Measurements from ENCODE around the gene BABAM2.

BABAM2 gene

DNA sequence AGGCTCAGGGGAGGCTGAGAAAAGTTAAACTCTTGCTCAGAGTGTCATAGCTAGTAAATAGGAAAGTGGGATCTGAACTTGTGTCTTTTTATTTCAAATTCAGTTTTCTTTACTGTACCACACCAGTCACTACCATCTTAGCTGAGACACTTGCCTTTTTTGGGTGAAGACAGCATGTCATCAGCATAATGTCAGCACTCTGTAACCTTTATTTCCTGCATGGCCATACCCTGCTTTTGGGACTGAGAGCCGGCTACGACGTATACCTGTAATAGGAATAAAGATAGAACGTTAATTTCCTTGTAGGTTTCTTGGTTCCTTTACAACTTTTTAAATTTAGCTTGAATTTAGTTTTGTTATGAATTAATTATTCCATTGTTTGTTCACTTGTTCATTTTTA, 202.8 kb downstream of the BABAM2 start:
- no peak overlapping the region for H3K4me3 ChIP-seq (ENCODE audit: low read depth, low read length)
- DNase-seq (ENCODE audit: low read depth) = no peak
- TF ChIP-seq, protein P1, sequence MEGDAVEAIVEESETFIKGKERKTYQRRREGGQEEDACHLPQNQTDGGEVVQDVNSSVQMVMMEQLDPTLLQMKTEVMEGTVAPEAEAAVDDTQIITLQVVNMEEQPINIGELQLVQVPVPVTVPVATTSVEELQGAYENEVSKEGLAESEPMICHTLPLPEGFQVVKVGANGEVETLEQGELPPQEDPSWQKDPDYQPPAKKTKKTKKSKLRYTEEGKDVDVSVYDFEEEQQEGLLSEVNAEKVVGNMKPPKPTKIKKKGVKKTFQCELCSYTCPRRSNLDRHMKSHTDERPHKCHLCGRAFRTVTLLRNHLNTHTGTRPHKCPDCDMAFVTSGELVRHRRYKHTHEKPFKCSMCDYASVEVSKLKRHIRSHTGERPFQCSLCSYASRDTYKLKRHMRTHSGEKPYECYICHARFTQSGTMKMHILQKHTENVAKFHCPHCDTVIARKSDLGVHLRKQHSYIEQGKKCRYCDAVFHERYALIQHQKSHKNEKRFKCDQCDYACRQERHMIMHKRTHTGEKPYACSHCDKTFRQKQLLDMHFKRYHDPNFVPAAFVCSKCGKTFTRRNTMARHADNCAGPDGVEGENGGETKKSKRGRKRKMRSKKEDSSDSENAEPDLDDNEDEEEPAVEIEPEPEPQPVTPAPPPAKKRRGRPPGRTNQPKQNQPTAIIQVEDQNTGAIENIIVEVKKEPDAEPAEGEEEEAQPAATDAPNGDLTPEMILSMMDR (IDR thresholded peaks at IDR 0.05; ENCODE audit: low read depth, low read length, missing control alignments) = no peak
- in situ Hi-C loops (cut with HindIII; ENCODE audit: low sequenced_read_pairs) = no loop called here

DNA sequence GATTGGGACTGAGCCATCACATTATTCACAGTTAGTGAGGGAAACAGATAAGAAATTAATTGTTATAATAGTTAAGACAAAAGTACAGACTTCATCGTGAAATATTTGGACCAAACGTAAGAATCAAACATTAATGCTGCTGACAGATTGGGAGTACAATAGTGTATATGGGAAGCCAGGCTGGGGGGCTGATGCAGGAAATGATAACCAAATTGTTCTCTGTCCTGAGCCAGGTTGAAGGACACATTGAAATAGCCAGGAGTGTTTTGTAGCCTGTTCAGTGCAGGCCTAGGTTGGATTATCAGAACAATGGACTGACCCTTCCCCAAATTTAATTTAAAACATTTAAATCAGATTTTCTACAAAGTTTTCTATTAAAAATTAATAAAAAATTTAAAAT, 203.2 kb downstream of the BABAM2 start:
- in situ Hi-C loops (cut with HindIII; ENCODE audit: low sequenced_read_pairs) = no loop called here
- no peak overlapping the region for H3K4me3 ChIP-seq (ENCODE audit: low read depth, low read length)
- DNase-seq (ENCODE audit: low read depth) = no peak
- TF ChIP-seq, protein P1 (IDR thresholded peaks at IDR 0.05; ENCODE audit: low read depth, low read length, missing control alignments) = no peak

DNA sequence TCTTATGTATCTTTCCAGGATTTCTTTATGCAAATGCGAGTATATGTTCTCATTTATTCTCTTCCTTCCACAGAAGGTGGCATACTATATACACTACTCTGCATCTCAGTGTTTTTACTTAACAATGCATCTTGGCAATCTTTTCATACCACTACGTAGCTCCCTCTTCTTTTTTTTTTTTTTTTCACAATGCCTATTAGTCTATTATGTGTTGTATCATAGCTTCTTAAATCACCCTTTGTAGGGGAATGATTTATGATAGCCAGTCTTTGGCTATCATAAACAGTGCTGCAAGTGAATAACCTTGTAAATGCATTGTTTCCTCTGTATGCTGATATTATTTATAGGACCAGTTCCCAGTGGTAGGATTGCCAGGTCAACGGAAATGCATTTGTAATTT, 204.2 kb downstream of the BABAM2 start:
- in situ Hi-C loops (cut with HindIII; ENCODE audit: low sequenced_read_pairs) = no loop called here
- H3K4me3 ChIP-seq (ENCODE audit: low read depth, low read length) = no peak overlapping the region
- no peak for DNase-seq (ENCODE audit: low read depth)
- TF ChIP-seq, protein P1 (IDR thresholded peaks at IDR 0.05; ENCODE audit: low read depth, low read length, missing control alignments) = no peak

DNA sequence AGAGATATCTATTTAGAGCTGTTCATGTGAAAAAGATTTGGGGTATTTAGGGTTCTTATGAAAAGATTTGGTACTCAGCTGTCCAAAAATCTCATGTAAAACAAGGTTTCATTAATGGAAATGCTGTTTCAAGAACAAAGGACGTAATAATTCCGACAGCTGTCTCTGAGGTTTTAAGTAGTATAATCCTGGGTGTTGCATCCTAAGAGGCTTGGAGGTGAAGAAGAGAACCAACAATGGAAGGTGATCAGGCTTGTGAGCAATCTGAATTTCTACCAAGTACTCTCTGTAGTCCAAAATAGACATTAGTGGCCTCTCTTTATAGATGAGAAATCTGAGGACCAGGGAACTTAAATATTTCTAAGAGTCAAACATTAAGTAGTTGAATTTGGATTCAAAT, 205.1 kb downstream of the BABAM2 start:
- DNase-seq (ENCODE audit: low read depth) = no peak
- TF ChIP-seq, protein P1 (IDR thresholded peaks at IDR 0.05; ENCODE audit: low read depth, low read length, missing control alignments) = no peak
- no peak overlapping the region for H3K4me3 ChIP-seq (ENCODE audit: low read depth, low read length)
- in situ Hi-C loops (cut with HindIII; ENCODE audit: low sequenced_read_pairs) = no loop called here

- in situ Hi-C loops (cut with HindIII; ENCODE audit: low sequenced_read_pairs) = no loop called here
- TF ChIP-seq, protein P1 (IDR thresholded peaks at IDR 0.05; ENCODE audit: low read depth, low read length, missing control alignments) = no peak
Observed at GRCh38 chr2:28096421-28096820, 205.9 kb downstream of the BABAM2 start.

GRCh38 chr2:28098501-28099225, 208.1 kb downstream of the BABAM2 start:
- in situ Hi-C loops (cut with HindIII; ENCODE audit: low sequenced_read_pairs) = no loop called here
- no peak overlapping the region for H3K4me3 ChIP-seq (ENCODE audit: low read depth, low read length)
- no peak for DNase-seq (ENCODE audit: low read depth)
- TF ChIP-seq, protein P1 (IDR thresholded peaks at IDR 0.05; ENCODE audit: low read depth, low read length, missing control alignments) = no peak

More at GRCh38 chr2:28096421-28096820, 205.9 kb downstream of the BABAM2 start:
- DNase-seq (ENCODE audit: low read depth) = no peak
- H3K4me3 ChIP-seq (ENCODE audit: low read depth, low read length) = no peak overlapping the region

Data from astrocyte of the cerebellum (primary cell).